ENCODE measurements around the gene SETBP1. TPM values are rescaled to one million over a fixed set of nuclear protein-coding genes. Genes with fewer than 3 reads are reported as not detected.

Gene SETBP1
- total RNA-seq, 2 donors from 2014 or later = 17.3 to 20.1 TPM

GRCh38 chr18:45057955-45058600, 377.4 kb downstream of the SETBP1 start:
- no peak overlapping the region for H3K27ac Mint-ChIP-seq
- no peaks in the 10 kb centered on the region for H3K27me3 ChIP-seq (ENCODE audit: control insufficient read depth, insufficient read depth, low read length, poor library complexity, severe bottlenecking)
- no peaks in the 10 kb centered on the region for H3K9me3 ChIP-seq (ENCODE audit: control insufficient read depth, low read length)
- no peaks in the 10 kb centered on the region for H3K4me1 ChIP-seq (ENCODE audit: control insufficient read depth, insufficient read depth, low read length)
- H3K4me3 Mint-ChIP-seq = no peak overlapping the region
- WGBS, 2 experiments (ENCODE audit: insufficient coverage in 1 of 2, insufficient read length in 1 of 2) = 90 to 95% methylated on average over 1 to 4 of the region's 4 CpGs
- DNase-seq = no peak
- no peaks in the 10 kb centered on the region for H3K27me3 Mint-ChIP-seq (ENCODE audit: insufficient read depth)
- no peak for TF ChIP-seq CTCF (conservative IDR thresholded peaks at IDR 0.05)
- peaks cover 3% of the 10 kb centered on the region for H3K36me3 Mint-ChIP-seq (ENCODE audit: low read depth)
- H3K9ac ChIP-seq (ENCODE audit: extremely low read depth, low read length, poor library complexity, severe bottlenecking) = no peak overlapping the region
- no peaks in the 10 kb centered on the region for H3K9me3 Mint-ChIP-seq
- no peaks in the 10 kb centered on the region for H3K36me3 ChIP-seq (ENCODE audit: control insufficient read depth, insufficient read depth, low read length)
- H3K4me3 ChIP-seq (ENCODE audit: low read length) = no peak overlapping the region
- peaks cover 32% of the 10 kb centered on the region for H3K4me1 Mint-ChIP-seq
- H3K27ac ChIP-seq (ENCODE audit: low read depth, low read length) = no peak overlapping the region

GRCh38 chr18:45059695-45060094, 379.0 kb downstream of the SETBP1 start:
- 80 to 86% methylated on average over 1 to 2 of the region's 2 CpGs for WGBS, 2 experiments (ENCODE audit: insufficient coverage in 1 of 2, insufficient read length in 1 of 2)
- Histone ChIP-seq H3K4me1 (ENCODE audit: control insufficient read depth, insufficient read depth, low read length) (no peaks in the 10 kb centered on the region), H3K27ac (ENCODE audit: low read depth, low read length) (no peak overlapping the region), H3K27me3 (ENCODE audit: control insufficient read depth, insufficient read depth, low read length, poor library complexity, severe bottlenecking) (no peaks in the 10 kb centered on the region), H3K36me3 (ENCODE audit: control insufficient read depth, insufficient read depth, low read length) (peaks cover 10% of the 10 kb centered on the region), H3K9me3 (ENCODE audit: control insufficient read depth, low read length) (no peaks in the 10 kb centered on the region), H3K9ac (ENCODE audit: extremely low read depth, low read length, poor library complexity, severe bottlenecking) (no peak overlapping the region), H3K4me3 (ENCODE audit: low read length) (no peak overlapping the region)
- no peak for DNase-seq
- H3K4me1 Mint-ChIP-seq = peaks cover 32% of the 10 kb centered on the region
- no peak for TF ChIP-seq CTCF (conservative IDR thresholded peaks at IDR 0.05)
- H3K36me3 Mint-ChIP-seq (ENCODE audit: low read depth) = peaks cover 13% of the 10 kb centered on the region
- no peak overlapping the region for H3K27ac Mint-ChIP-seq
- H3K4me3 Mint-ChIP-seq = no peak overlapping the region
- peaks cover 2% of the 10 kb centered on the region for H3K27me3 Mint-ChIP-seq (ENCODE audit: insufficient read depth)
- no peaks in the 10 kb centered on the region for H3K9me3 Mint-ChIP-seq

- H3K27ac Mint-ChIP-seq = no peak overlapping the region
- H3K4me1 Mint-ChIP-seq = peaks cover 28% of the 10 kb centered on the region
- no peaks in the 10 kb centered on the region for H3K9me3 Mint-ChIP-seq
- TF ChIP-seq CTCF (conservative IDR thresholded peaks at IDR 0.05) = no peak
- Histone ChIP-seq H3K27me3 (ENCODE audit: control insufficient read depth, insufficient read depth, low read length, poor library complexity, severe bottlenecking) (no peaks in the 10 kb centered on the region), H3K4me1 (ENCODE audit: control insufficient read depth, insufficient read depth, low read length) (no peaks in the 10 kb centered on the region), H3K4me3 (ENCODE audit: low read length) (no peak overlapping the region), H3K9ac (ENCODE audit: extremely low read depth, low read length, poor library complexity, severe bottlenecking) (no peak overlapping the region), H3K36me3 (ENCODE audit: control insufficient read depth, insufficient read depth, low read length) (peaks cover 14% of the 10 kb centered on the region), H3K9me3 (ENCODE audit: control insufficient read depth, low read length) (no peaks in the 10 kb centered on the region), H3K27ac (ENCODE audit: low read depth, low read length) (no peak overlapping the region)
- H3K4me3 Mint-ChIP-seq = no peak overlapping the region
- peaks cover 13% of the 10 kb centered on the region for H3K36me3 Mint-ChIP-seq (ENCODE audit: low read depth)
- DNase-seq = no peak
- H3K27me3 Mint-ChIP-seq (ENCODE audit: insufficient read depth) = peaks cover 2% of the 10 kb centered on the region
Observed at GRCh38 chr18:45060102-45060501, 379.4 kb downstream of the SETBP1 start.

Measured in endodermal cell (in vitro differentiated cells).